Measurements from ENCODE around the gene ZFAND2B.

DNA sequence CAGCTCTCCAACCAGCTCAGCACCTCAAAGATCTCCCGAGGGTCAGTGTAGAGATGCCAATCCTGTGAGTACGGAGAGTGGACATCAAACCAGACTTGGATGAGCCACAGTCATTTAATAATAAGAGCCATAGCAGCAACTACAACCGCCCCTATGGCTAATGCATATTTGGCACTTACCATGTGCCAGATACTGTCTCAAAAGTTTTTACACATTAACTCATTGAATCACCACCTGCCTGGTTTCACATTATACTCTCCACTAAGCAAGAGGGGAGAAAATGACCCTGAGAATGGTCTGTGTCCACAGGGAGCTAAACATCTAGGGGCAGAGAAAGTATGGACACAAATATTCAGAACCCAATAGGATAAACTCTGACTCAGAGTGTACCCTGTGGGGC, 32.4 kb upstream of the ZFAND2B start:
- TF ChIP-seq, protein P1, sequence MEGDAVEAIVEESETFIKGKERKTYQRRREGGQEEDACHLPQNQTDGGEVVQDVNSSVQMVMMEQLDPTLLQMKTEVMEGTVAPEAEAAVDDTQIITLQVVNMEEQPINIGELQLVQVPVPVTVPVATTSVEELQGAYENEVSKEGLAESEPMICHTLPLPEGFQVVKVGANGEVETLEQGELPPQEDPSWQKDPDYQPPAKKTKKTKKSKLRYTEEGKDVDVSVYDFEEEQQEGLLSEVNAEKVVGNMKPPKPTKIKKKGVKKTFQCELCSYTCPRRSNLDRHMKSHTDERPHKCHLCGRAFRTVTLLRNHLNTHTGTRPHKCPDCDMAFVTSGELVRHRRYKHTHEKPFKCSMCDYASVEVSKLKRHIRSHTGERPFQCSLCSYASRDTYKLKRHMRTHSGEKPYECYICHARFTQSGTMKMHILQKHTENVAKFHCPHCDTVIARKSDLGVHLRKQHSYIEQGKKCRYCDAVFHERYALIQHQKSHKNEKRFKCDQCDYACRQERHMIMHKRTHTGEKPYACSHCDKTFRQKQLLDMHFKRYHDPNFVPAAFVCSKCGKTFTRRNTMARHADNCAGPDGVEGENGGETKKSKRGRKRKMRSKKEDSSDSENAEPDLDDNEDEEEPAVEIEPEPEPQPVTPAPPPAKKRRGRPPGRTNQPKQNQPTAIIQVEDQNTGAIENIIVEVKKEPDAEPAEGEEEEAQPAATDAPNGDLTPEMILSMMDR (optimal IDR thresholded peaks at IDR 0.05 in 1 of 3, IDR thresholded peaks at IDR 0.05 in 1 of 3, conservative IDR thresholded peaks at IDR 0.05 in 1 of 3; ENCODE audit: extremely low read depth in 1 of 3, insufficient read depth in 2 of 3, low read length in 3 of 3) = no peak
- no peak for TF ChIP-seq EZH2 (IDR thresholded peaks at IDR 0.05; ENCODE audit: low read length)
